Measurements from ENCODE around the gene CDC6.

DNA sequence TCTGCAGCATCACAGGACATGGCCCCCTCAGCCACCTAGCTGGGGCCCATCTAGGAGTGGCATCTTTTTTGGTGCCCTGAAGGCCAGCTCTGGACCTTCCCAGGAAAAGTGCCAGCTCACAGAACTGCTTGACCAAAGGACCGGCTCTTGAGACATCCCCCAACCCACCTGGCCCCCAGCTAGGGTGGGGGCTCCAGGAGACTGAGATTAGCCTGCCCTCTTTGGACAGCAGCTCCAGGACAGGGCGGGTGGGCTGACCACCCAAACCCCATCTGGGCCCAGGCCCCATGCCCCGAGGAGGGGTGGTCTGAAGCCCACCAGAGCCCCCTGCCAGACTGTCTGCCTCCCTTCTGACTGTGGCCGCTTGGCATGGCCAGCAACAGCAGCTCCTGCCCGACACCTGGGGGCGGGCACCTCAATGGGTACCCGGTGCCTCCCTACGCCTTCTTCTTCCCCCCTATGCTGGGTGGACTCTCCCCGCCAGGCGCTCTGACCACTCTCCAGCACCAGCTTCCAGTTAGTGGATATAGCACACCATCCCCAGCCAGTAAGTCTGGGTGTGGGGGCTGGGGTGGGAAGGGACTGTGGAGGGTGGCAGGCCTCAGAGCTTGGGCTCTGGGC is 43.3 kb downstream of the CDC6 start:
- TF ChIP-seq ARNT (IDR thresholded peaks at IDR 0.05) (no peak), TARDBP (IDR thresholded peaks at IDR 0.05) (no peak), FOXK2 (IDR thresholded peaks at IDR 0.05) (no peak), BHLHE40 (IDR thresholded peaks at IDR 0.05; ENCODE audit: borderline replicate concordance) (no peak)
